KMS-11 (cell line): ENCODE results near the gene RAD54L.

Source experiments
- H2AFZ ChIP-seq: fragments of 200-600 bp; sonication (generic); 2 replicates; pipeline ENCODE4 v1.6.1; 2016; ENCODE audit warnings: antibody characterized with exemption, mixed run types, low read depth
- H3K27ac ChIP-seq: fragments of 200-600 bp; sonication (generic); 2 replicates; pipeline ENCODE4 v1.6.1; 2016; ENCODE audit warnings: mild to moderate bottlenecking, mixed run types
- H3K27me3 ChIP-seq: fragments of 200-600 bp; sonication (generic); 2 replicates; pipeline ENCODE4 v1.6.1; 2017; ENCODE audit warnings: mild to moderate bottlenecking, low read depth, mixed run types, moderate library complexity; ENCODE audit not compliant: insufficient read depth
- H3K36me3 ChIP-seq: fragments of 200-600 bp; sonication (generic); 2 replicates; pipeline ENCODE4 v1.6.1; 2017; ENCODE audit warnings: mild to moderate bottlenecking, mixed run types; ENCODE audit not compliant: insufficient read depth
- H3K4me1 ChIP-seq: fragments of 200-600 bp; sonication (generic); 2 replicates; pipeline ENCODE4 v1.6.1; 2016; ENCODE audit warnings: mild to moderate bottlenecking, low read depth, mixed run types; ENCODE audit not compliant: poor library complexity, severe bottlenecking
- H3K4me2 ChIP-seq: fragments of 200-600 bp; sonication (generic); 2 replicates; pipeline ENCODE4 v1.7.0; 2016; ENCODE audit warnings: mild to moderate bottlenecking, mixed run types
- H3K4me3 ChIP-seq: fragments of 200-600 bp; sonication (generic); IDR thresholded peaks from 2 replicates; pipeline ENCODE4 v1.6.1; 2017; ENCODE audit warnings: low read depth, low read length, mixed read lengths; ENCODE audit not compliant: insufficient read depth
- H3K79me2 ChIP-seq: fragments of 200-600 bp; sonication (generic); 2 replicates; pipeline ENCODE4 v1.6.1; 2016; ENCODE audit warnings: low read depth, mixed run types; ENCODE audit not compliant: insufficient read depth
- H3K9ac ChIP-seq: fragments of 200-600 bp; sonication (generic); 2 replicates; pipeline ENCODE4 v1.6.1; 2016; ENCODE audit warnings: mild to moderate bottlenecking, mixed run types
- H4K20me1 ChIP-seq: fragments of 200-600 bp; sonication (generic); 2 replicates; pipeline ENCODE4 v1.6.1; 2016; ENCODE audit warnings: mild to moderate bottlenecking, mixed run types; ENCODE audit not compliant: insufficient read depth
- TF ChIP-seq, protein P1 (sequence below): fragments of 200-600 bp; sonication (generic); conservative IDR thresholded peaks from 2 replicates; pipeline ENCODE4 v1.6.1; 2017; ENCODE audit warnings: low read depth, mild to moderate bottlenecking, antibody characterized with exemption, low read length, moderate library complexity, mixed read lengths

Gene RAD54L

DNA sequence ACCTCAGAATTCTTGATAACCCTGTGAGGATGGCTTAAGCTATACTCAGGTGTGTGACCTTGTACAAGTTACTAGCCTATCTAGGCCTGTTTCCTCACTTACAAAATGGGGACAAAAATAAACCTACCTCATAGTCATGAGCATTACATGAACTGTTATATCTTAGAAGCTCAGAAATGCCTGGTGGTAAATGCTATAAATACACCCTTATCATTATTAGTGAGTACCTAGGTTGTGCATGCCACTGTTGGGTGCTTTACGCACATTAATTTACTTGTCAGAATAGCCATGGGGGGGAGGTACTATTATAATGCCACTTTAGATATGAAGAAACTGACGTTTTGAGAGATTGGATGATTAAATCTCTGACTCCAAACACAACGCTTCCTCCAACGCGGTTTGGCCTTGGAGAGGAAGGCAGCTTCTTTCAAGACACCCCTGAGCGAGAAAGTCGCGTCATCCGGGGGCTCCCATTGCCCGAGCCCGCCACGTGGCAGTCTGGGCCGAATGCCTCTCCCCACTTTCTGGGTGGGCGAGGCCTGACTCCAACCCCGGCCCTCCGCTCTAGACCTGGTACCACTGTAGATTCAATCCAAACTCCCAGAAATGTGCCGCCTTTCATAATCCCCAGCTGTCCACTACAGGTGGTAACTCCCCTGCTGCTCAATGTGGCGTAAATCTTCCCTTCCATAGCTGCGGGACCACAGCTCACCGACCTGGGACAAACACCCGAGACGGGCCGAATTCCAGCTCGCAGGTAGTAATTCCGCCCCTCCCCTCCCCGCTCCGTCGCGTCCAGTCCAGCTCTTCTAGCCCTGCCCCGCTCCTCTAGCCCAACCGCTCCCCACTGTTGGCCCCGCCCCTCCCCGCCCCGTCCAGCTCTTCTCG lies 771 bp upstream of the RAD54L start:
- Histone ChIP-seq H3K4me3 (no peak overlapping the region), H3K9ac (peak overlapping the region; percentile 32; the same call in 1 of the 2 replicates), H3K4me1 (peaks cover 24% of the 10 kb centered on the region), H3K27me3 (no peaks in the 10 kb centered on the region), H3K79me2 (peaks cover 17% of the 10 kb centered on the region), H3K36me3 (peaks cover 5% of the 10 kb centered on the region; the same call in 1 of the 2 replicates), H3K27ac (no peak overlapping the region), H2AFZ (peak overlapping the region; percentile 98), H3K4me2 (peak overlapping the region; percentile 78), H4K20me1 (no peaks in the 10 kb centered on the region)
- TF ChIP-seq, protein P1, sequence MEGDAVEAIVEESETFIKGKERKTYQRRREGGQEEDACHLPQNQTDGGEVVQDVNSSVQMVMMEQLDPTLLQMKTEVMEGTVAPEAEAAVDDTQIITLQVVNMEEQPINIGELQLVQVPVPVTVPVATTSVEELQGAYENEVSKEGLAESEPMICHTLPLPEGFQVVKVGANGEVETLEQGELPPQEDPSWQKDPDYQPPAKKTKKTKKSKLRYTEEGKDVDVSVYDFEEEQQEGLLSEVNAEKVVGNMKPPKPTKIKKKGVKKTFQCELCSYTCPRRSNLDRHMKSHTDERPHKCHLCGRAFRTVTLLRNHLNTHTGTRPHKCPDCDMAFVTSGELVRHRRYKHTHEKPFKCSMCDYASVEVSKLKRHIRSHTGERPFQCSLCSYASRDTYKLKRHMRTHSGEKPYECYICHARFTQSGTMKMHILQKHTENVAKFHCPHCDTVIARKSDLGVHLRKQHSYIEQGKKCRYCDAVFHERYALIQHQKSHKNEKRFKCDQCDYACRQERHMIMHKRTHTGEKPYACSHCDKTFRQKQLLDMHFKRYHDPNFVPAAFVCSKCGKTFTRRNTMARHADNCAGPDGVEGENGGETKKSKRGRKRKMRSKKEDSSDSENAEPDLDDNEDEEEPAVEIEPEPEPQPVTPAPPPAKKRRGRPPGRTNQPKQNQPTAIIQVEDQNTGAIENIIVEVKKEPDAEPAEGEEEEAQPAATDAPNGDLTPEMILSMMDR, result no peak

DNA sequence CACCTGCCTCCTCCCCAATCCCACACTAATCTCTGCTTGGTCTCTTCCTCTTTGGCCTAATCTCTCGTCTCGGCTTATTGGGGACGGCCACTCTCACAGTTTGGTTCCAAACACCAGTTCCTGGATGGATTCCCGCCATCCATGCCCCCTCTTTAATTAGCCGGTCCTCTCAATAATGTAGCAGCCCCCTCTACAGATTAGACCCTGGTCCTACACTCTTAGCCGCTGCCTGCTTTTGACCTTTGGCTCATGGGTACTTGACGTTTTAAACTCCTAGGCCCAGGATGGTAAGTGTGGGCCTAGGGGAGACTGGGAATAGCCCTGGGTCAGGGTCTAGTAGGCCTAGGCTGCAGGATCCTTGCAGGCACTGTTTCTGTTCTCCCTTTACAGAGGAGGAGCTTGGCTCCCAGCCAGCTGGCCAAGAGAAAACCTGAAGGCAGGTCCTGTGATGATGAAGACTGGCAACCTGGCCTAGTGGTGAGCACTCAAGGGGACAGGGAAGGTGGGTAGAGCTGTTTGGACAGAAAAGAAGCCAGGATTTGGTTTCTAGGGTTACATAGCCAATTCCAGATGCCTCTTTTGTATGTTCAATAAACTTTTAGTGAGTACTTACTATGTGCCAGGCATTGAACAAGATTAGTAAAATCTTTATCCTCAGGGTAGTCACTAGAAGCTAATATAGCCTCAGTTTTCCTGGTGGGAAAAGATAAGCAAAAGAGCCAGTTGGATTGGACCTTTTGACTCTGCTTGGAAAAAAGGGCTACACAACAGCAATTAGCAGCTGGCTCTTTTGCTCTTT lies 758 bp downstream of the RAD54L start:
- Histone ChIP-seq H3K4me1 (peaks cover 24% of the 10 kb centered on the region), H2AFZ (peak overlapping the region; percentile 62), H3K4me3 (peak overlapping the region; percentile 93), H4K20me1 (no peaks in the 10 kb centered on the region), H3K9ac (peak overlapping the region; percentile 64; the same call in 1 of the 2 replicates), H3K79me2 (peaks cover 17% of the 10 kb centered on the region), H3K36me3 (peaks cover 5% of the 10 kb centered on the region; the same call in 1 of the 2 replicates), H3K27ac (peak overlapping the region; percentile 63), H3K4me2 (peak overlapping the region; percentile 87), H3K27me3 (no peaks in the 10 kb centered on the region)
- TF ChIP-seq, protein P1, result peak; percentile 69

DNA sequence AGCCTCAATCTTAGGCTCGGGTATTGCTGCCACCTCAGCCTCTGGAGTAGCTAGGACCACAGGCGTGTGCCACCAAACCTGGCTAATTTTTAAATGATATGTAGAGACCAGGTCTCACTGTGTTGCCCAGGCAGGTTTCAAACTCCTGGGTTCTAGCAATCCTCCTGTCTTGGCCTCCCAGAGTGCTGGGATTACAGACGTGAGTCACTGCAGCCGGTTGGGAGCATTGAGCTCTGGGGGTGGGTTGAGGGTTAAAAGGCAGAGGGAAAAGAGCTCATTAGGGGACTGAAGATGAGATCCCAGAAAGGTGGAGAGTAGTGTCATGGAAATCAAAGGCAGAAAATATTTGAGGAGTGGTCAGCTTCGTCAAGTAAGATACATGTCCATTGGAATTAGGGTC lies 7.1 kb downstream of the RAD54L start:
- Histone ChIP-seq H3K36me3 (peaks cover 5% of the 10 kb centered on the region; the same call in 1 of the 2 replicates), H3K27me3 (no peaks in the 10 kb centered on the region), H4K20me1 (no peaks in the 10 kb centered on the region), H2AFZ (no peak overlapping the region), H3K27ac (no peak overlapping the region), H3K4me1 (no peaks in the 10 kb centered on the region), H3K4me3 (no peak overlapping the region), H3K4me2 (no peak overlapping the region), H3K9ac (no peak overlapping the region), H3K79me2 (no peaks in the 10 kb centered on the region)
- TF ChIP-seq, protein P1, result no peak

DNA sequence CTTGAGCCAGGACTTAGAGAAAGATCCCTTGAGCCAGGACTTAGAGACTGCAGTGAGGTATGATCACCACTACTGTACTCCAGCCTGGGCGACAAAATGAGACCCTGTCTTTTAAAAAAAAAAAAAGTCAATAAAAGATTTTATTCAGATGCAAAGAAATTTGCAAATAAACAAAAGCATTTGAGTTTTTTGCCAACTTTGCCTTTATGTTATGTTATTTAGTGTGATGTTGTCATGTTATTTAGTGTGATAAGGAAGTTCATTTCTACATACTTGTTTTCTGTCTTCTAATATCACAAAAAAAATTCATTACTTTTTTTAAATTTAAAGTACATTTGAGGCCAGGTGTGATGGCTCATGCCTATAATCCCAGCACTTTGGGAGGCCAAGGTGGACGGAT lies 9.0 kb downstream of the RAD54L start:
- Histone ChIP-seq H3K27ac (no peak overlapping the region), H3K4me1 (no peaks in the 10 kb centered on the region), H3K36me3 (no peaks in the 10 kb centered on the region; the same call in 1 of the 2 replicates), H2AFZ (no peak overlapping the region), H3K9ac (no peak overlapping the region), H3K79me2 (no peaks in the 10 kb centered on the region), H3K4me2 (no peak overlapping the region), H3K27me3 (no peaks in the 10 kb centered on the region), H3K4me3 (no peak overlapping the region), H4K20me1 (no peaks in the 10 kb centered on the region)
- TF ChIP-seq, protein P1, result no peak
